Right lobe of liver (tissue), 6 donors: ENCODE data around the gene ENTREP1. TPM values are rescaled to one million over a fixed set of nuclear protein-coding genes. Genes with fewer than 3 reads are reported as not detected.
"Not testable (repeated sequence)": the region's sequence is repeated elsewhere in the genome, so short reads cannot be mapped to it uniquely, and the experiment has no call there.

Source experiments
- ATAC-seq, 4 donors: fragments of 200-7000 bp; cut with Tn5 transposase; one replicate each; pipeline ENCODE4 v1.9.1; 2020; ENCODE audit warnings: mild to moderate bottlenecking in 4 of 4, moderate library complexity in 4 of 4
- DNase-seq, 3 donors: peaks; one replicate each; pipeline ENCODE4 v3.0.0-alpha.2; 2020
- H3K27ac ChIP-seq, 3 donors: fragments of 200-600 bp; one replicate each; pipeline ENCODE4 v1.8.0; 2022
- H3K27me3 ChIP-seq, 2 donors: fragments of 200-600 bp; one replicate each; pipeline ENCODE4 v1.8.0; 2022
- H3K36me3 ChIP-seq, 4 donors: fragments of 200-600 bp; sonication (generic) in 1 of 4; one replicate each; pipeline versions ENCODE4 v1.5.1 to v1.8.0; 2017 to 2022; ENCODE audit warnings: control low read depth in 1 of 4
- H3K4me1 ChIP-seq, 4 donors: fragments of 200-600 bp; sonication (generic) in 1 of 4; one replicate each; pipeline versions ENCODE4 v1.5.1 to v1.8.0; 2017 to 2022; ENCODE audit warnings: control low read depth in 1 of 4
- H3K4me3 ChIP-seq, 3 donors: fragments of 200-600 bp; one replicate each; pipeline ENCODE4 v1.8.0; 2022
- H3K9me3 ChIP-seq, 4 donors: fragments of 200-600 bp; sonication (generic) in 1 of 4; one replicate each; pipeline versions ENCODE4 v1.5.1 to v1.8.0; 2017 to 2022; ENCODE audit warnings: control low read depth in 1 of 4
- POLR2A ChIP-seq: fragments of 450-650 bp; IDR thresholded peaks from one replicate; pipeline ENCODE4 v1.6.1; 2017; ENCODE audit warnings: antibody characterized with exemption, mild to moderate bottlenecking
- WGBS: methylation state at CpG from one replicate; pipeline ENCODE4 v1.1.6; 2018; ENCODE audit warnings: low coverage, low lambda C conversion rate; ENCODE audit not compliant: insufficient coverage; ENCODE audit errors: missing lambda C conversion rate; 5-methylcytosine and 5-hydroxymethylcytosine counted together
- intact Hi-C, 2 donors: fragments of 100-400 bp; cut with DNase I; formaldehyde crosslinking; loops; one replicate each; pipeline versions ENCODE4 v1.11.2 to v1.14.1; 2022
- total RNA-seq, 6 experiments: library from RNA; depleted of rRNA in 2 of 6; stranded (reverse); fragments of >200 nt in 2 of 6; fragmentation: NEBNext Ultra II Directional in 3 of 6; extraction: Animal tissue kit (Norgen Biotek cat#: 25700) in 3 of 6; gene quantifications; one replicate each; pipeline versions ENCODE4 v1.1.0 to v1.2.4, GENCODE V29; 2016 to 2023
- TF ChIP-seq, protein P1 (sequence below), 4 donors: fragments of 200-600 bp in 3 of 4; fragments of 450-650 bp in 1 of 4; IDR thresholded peaks; one replicate each; pipeline versions ENCODE4 v1.5.1 to v1.8.0; 2016 to 2022; ENCODE audit warnings: antibody characterized with exemption in 4 of 4, mild to moderate bottlenecking in 2 of 4
- donor health status: DM: no; HTN: yes; CAD: no.
- donor health status: DM: no; HTN: no; CAD: no.
- donor health status: DM: no; HTN: no; CAD: no.
- donor health status: DM: no; HTN: yes; CAD: no.
- donor health status: DM: no; HTN: yes; CAD: no.

Gene ENTREP1
- total RNA-seq, 6 experiments from 2014 or later = 0.12 to 0.42 (median 0.30) TPM

DNA sequence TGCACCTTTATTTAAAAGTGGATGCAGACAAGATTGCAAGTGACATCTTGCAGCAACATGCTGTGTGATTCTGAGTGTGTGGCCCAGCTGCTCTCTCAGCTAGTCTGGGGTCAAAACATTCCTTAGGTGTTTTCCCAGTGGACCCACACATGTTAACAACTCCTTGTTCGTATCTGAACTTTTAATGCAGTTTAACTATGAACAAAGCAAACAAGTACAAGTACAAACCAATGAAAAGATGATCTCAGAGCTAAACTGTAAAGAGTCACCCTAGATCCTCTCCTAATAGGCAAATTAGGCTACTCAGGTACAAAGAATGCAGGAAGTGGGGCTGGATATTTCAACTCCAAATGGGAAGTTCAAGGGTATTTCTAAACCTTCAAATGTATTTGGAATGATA lies 108.4 kb downstream of the ENTREP1 start:
- H3K9me3 ChIP-seq = no peaks in the 10 kb centered on the region
- DNase-seq (no peak), ATAC-seq (peak in 1 of 4 donors; percentile 62)
- H3K4me3 ChIP-seq = no peak overlapping the region
- no peaks in the 10 kb centered on the region for H3K4me1 ChIP-seq
- H3K27me3 ChIP-seq = no peaks in the 10 kb centered on the region
- WGBS = 42% methylated on average over 1 of the region's 1 CpG
- no peaks in the 10 kb centered on the region for H3K36me3 ChIP-seq
- TF ChIP-seq, protein P1, sequence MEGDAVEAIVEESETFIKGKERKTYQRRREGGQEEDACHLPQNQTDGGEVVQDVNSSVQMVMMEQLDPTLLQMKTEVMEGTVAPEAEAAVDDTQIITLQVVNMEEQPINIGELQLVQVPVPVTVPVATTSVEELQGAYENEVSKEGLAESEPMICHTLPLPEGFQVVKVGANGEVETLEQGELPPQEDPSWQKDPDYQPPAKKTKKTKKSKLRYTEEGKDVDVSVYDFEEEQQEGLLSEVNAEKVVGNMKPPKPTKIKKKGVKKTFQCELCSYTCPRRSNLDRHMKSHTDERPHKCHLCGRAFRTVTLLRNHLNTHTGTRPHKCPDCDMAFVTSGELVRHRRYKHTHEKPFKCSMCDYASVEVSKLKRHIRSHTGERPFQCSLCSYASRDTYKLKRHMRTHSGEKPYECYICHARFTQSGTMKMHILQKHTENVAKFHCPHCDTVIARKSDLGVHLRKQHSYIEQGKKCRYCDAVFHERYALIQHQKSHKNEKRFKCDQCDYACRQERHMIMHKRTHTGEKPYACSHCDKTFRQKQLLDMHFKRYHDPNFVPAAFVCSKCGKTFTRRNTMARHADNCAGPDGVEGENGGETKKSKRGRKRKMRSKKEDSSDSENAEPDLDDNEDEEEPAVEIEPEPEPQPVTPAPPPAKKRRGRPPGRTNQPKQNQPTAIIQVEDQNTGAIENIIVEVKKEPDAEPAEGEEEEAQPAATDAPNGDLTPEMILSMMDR (IDR thresholded peaks at IDR 0.05) = no peak
- no peak for TF ChIP-seq POLR2A
- intact Hi-C loops = no loop called here
- H3K27ac ChIP-seq = no peak overlapping the region

DNA sequence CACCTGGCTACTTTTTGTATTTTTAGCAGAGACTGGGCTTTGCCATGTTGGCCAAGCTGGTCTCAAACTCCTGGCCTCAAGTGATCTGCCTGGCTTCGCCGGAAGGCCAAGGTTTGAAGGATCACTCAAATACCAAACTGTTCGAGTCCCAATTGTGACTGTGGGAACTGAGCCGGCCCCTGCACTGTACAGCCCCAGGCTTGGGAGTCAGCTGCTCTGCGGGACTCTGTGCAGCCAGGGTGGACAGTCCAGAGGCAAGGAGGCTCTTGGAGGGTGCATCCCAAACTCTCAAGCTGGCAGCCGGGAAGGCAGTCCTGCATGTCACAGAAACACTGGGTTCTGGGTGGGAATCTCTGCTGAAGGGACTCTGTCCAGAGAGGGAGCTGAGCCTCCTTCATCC lies 109.0 kb downstream of the ENTREP1 start:
- TF ChIP-seq, protein P1 (IDR thresholded peaks at IDR 0.05) = no peak
- TF ChIP-seq POLR2A = no peak
- intact Hi-C loops = no loop called here
- DNase-seq (no peak), ATAC-seq (no peak)
- 13% methylated on average over 1 of the region's 6 CpGs for WGBS
- H3K36me3 ChIP-seq = no peaks in the 10 kb centered on the region
- H3K27me3 ChIP-seq = no peaks in the 10 kb centered on the region
- H3K4me3 ChIP-seq = no peak overlapping the region
- H3K4me1 ChIP-seq = no peaks in the 10 kb centered on the region
- no peak overlapping the region for H3K27ac ChIP-seq
- H3K9me3 ChIP-seq = no peaks in the 10 kb centered on the region

- H3K27ac ChIP-seq, ATAC-seq, H3K27me3 ChIP-seq, DNase-seq, intact Hi-C loops, H3K4me3 ChIP-seq, H3K4me1 ChIP-seq, H3K36me3 ChIP-seq, H3K9me3 ChIP-seq: not testable (repeated sequence)
- WGBS = 82% methylated on average over 3 of the region's 4 CpGs
Measured at GRCh38 chr9:69439654-69440053, 114.6 kb downstream of the ENTREP1 start.

GRCh38 chr9:69440254-69440955 lies 115.4 kb downstream of the ENTREP1 start:
- intact Hi-C loops, H3K27me3 ChIP-seq, H3K27ac ChIP-seq, H3K4me1 ChIP-seq, DNase-seq, ATAC-seq, H3K36me3 ChIP-seq, H3K4me3 ChIP-seq, H3K9me3 ChIP-seq: not testable (repeated sequence)
- WGBS = 91% methylated on average over 12 of the region's 15 CpGs

Other genes starting within 250 kb of the ENTREP1 start
- gene TJP2, start 150.9 kb upstream of the ENTREP1 start, total RNA-seq = 100 to 1,000 TPM in 1 of 6 experiments, 10 to 100 TPM in 5; 62.0 to 129 (median 81.7) TPM